Smooth muscle cell (in vitro differentiated cells): Measurements from ENCODE around the gene KCNJ16. TPM values are rescaled to one million over a fixed set of nuclear protein-coding genes. Genes with fewer than 3 reads are reported as not detected.

Experiments used
- DNase-seq: peaks from one replicate; lab custom pipeline; 2025; ENCODE audit not compliant: unreplicated experiment; lab: John Stamatoyannopoulos, UW
- H2AFZ ChIP-seq: fragments of 200-600 bp; sonication (generic); 2 replicates; pipeline ENCODE4 v1.6.0; 2016; ENCODE audit warnings: antibody characterized with exemption, low read depth, mild to moderate bottlenecking
- H3F3A ChIP-seq: fragments of 200-600 bp; sonication (generic); 2 replicates; pipeline ENCODE4 v1.6.0; 2017; ENCODE audit warnings: antibody characterized with exemption, low read depth
- H3K27ac ChIP-seq: fragments of 200-600 bp; sonication (generic); 2 replicates; pipeline ENCODE4 v1.5.1; 2016; ENCODE audit warnings: low read depth, mild to moderate bottlenecking
- H3K27me3 ChIP-seq: fragments of 200-600 bp; sonication (generic); 2 replicates; pipeline ENCODE4 v1.6.1; 2016; ENCODE audit warnings: low read depth, mild to moderate bottlenecking
- H3K36me3 ChIP-seq: fragments of 200-600 bp; sonication (generic); 2 replicates; pipeline ENCODE4 v1.5.1; 2016; ENCODE audit warnings: low read depth
- H3K4me1 ChIP-seq: fragments of 200-600 bp; sonication (generic); 2 replicates; pipeline ENCODE4 v1.5.1; 2016; ENCODE audit warnings: low read depth
- H3K4me2 ChIP-seq: fragments of 200-600 bp; sonication (generic); 2 replicates; pipeline ENCODE4 v1.6.0; 2016; ENCODE audit warnings: mild to moderate bottlenecking
- H3K4me3 ChIP-seq: fragments of 200-600 bp; sonication (generic); 2 replicates; pipeline ENCODE4 v1.5.1; 2016; ENCODE audit warnings: mild to moderate bottlenecking
- H3K79me2 ChIP-seq: fragments of 200-600 bp; sonication (generic); 2 replicates; pipeline ENCODE4 v1.6.0; 2016; ENCODE audit warnings: low read depth, mild to moderate bottlenecking
- H3K9ac ChIP-seq: fragments of 200-600 bp; sonication (generic); 2 replicates; pipeline ENCODE4 v1.6.0; 2016; ENCODE audit warnings: low read depth
- H3K9me3 ChIP-seq: fragments of 200-600 bp; sonication (generic); replicated peaks from 2 replicates; pipeline ENCODE4 v1.5.1; 2016; ENCODE audit warnings: low read depth
- H4K20me1 ChIP-seq: fragments of 200-600 bp; sonication (generic); 2 replicates; pipeline ENCODE4 v1.6.0; 2016; ENCODE audit warnings: low read depth
- CTCF ChIP-seq: fragments of 200-600 bp; sonication (generic); IDR thresholded peaks from 2 replicates; pipeline ENCODE4 v1.5.1; 2017; ENCODE audit warnings: borderline replicate concordance, mild to moderate bottlenecking, antibody characterized with exemption; ENCODE audit not compliant: insufficient read depth, poor library complexity, severe bottlenecking
- WGBS: methylation state at CpG from one replicate; pipeline ENCODE4 v1.1.7; 2016; ENCODE audit warnings: low lambda C conversion rate; 5-methylcytosine and 5-hydroxymethylcytosine counted together
- polyA plus RNA-seq: library from polyadenylated mRNA; unstranded; fragments of >200 nt; fragmentation: Nextera tagmentation; extraction: Ambion mirVana; gene quantifications from 2 replicates; pipeline ENCODE4 v1.2.1, GENCODE V29; 2016
- total RNA-seq: library from RNA; depleted of rRNA; stranded (reverse); fragments of >200 nt; gene quantifications from 2 replicates; pipeline ENCODE4 v1.2.3, GENCODE V29; 2014

Gene KCNJ16
- total and polyA plus RNA-seq, 2 experiments from 2014 or later = 0.09 TPM; not detected in 1

- H3K36me3 ChIP-seq = no peaks in the 10 kb centered on the region
- H3K4me1 ChIP-seq = no peaks in the 10 kb centered on the region
- H3K9me3 ChIP-seq = no peaks in the 10 kb centered on the region
- no peak overlapping the region for H3K27ac ChIP-seq
- no peak overlapping the region for H2AFZ ChIP-seq
- H3K4me3 ChIP-seq = no peak overlapping the region
- no peak for TF ChIP-seq CTCF
- no peak overlapping the region for H3K4me2 ChIP-seq
- H3K79me2 ChIP-seq = no peaks in the 10 kb centered on the region
- H3F3A ChIP-seq = no peaks in the 10 kb centered on the region
- H3K9ac ChIP-seq = no peak overlapping the region
- no peak for DNase-seq
- 92% methylated on average over 4 of the region's 4 CpGs for WGBS
- H3K27me3 ChIP-seq = no peaks in the 10 kb centered on the region
- no peaks in the 10 kb centered on the region for H4K20me1 ChIP-seq
Observed at GRCh38 chr17:70111201-70111600, 36.2 kb downstream of the KCNJ16 start.

GRCh38 chr17:70114405-70114804 is 39.4 kb downstream of the KCNJ16 start:
- H3K9ac ChIP-seq = no peak overlapping the region
- H3K27ac ChIP-seq = no peak overlapping the region
- H3K79me2 ChIP-seq = no peaks in the 10 kb centered on the region
- no peaks in the 10 kb centered on the region for H4K20me1 ChIP-seq
- no peaks in the 10 kb centered on the region for H3K36me3 ChIP-seq
- H3K4me3 ChIP-seq = no peak overlapping the region
- H2AFZ ChIP-seq = no peak overlapping the region
- no peaks in the 10 kb centered on the region for H3K27me3 ChIP-seq
- no peak for DNase-seq
- no peaks in the 10 kb centered on the region for H3F3A ChIP-seq
- WGBS = 91% methylated on average over 2 of the region's 2 CpGs
- no peaks in the 10 kb centered on the region for H3K9me3 ChIP-seq
- no peaks in the 10 kb centered on the region for H3K4me1 ChIP-seq
- no peak for TF ChIP-seq CTCF
- H3K4me2 ChIP-seq = no peak overlapping the region

- Histone ChIP-seq H3K27me3 (no peaks in the 10 kb centered on the region), H3F3A (no peaks in the 10 kb centered on the region), H3K79me2 (no peaks in the 10 kb centered on the region), H3K9me3 (no peaks in the 10 kb centered on the region), H3K4me3 (no peak overlapping the region), H3K36me3 (no peaks in the 10 kb centered on the region), H4K20me1 (no peaks in the 10 kb centered on the region), H3K9ac (no peak overlapping the region), H3K4me1 (no peaks in the 10 kb centered on the region), H3K4me2 (no peak overlapping the region), H2AFZ (no peak overlapping the region), H3K27ac (no peak overlapping the region)
- no peak for DNase-seq
- TF ChIP-seq CTCF = no peak
Observed at GRCh38 chr17:70115126-70115525, 40.1 kb downstream of the KCNJ16 start.

- no peaks in the 10 kb centered on the region for H3K27me3 ChIP-seq
- no peaks in the 10 kb centered on the region for H3K79me2 ChIP-seq
- no peak overlapping the region for H3K27ac ChIP-seq
- no peaks in the 10 kb centered on the region for H3F3A ChIP-seq
- no peaks in the 10 kb centered on the region for H4K20me1 ChIP-seq
- WGBS = 96% methylated on average over 3 of the region's 3 CpGs
- H3K4me3 ChIP-seq = no peak overlapping the region
- H3K4me1 ChIP-seq = no peaks in the 10 kb centered on the region
- H2AFZ ChIP-seq = no peak overlapping the region
- no peak for DNase-seq
- no peaks in the 10 kb centered on the region for H3K36me3 ChIP-seq
- H3K9ac ChIP-seq = no peak overlapping the region
- TF ChIP-seq CTCF = no peak
- H3K9me3 ChIP-seq = no peaks in the 10 kb centered on the region
- no peak overlapping the region for H3K4me2 ChIP-seq
Observed at GRCh38 chr17:70116919-70117318, 41.9 kb downstream of the KCNJ16 start.
